PC-9 (cell line): Measurements from ENCODE around the gene NUDT9. TPM values are rescaled to one million over a fixed set of nuclear protein-coding genes. Genes with fewer than 3 reads are reported as not detected.
"Not testable (repeated sequence)": the region's sequence is repeated elsewhere in the genome, so short reads cannot be mapped to it uniquely, and the experiment has no call there.

ENCODE experiments used
- BruUV-seq: library from RNA; stranded (reverse); fragments of 400-500 nt; replicated peaks from 2 replicates; lab custom pipeline; 2021; lab: Mats Ljungman, UMichigan
- CTCF ChIA-PET: fragments of 300-600 bp; sonication (Branson Sonifier 250); formaldehyde crosslinking; loops from one replicate; lab custom pipeline; 2022; ENCODE audit warnings: antibody characterized with exemption; lab: Charles Lee
- POLR2A ChIA-PET: fragments of 300-600 bp; sonication (Branson Sonifier 250); formaldehyde crosslinking; loops from one replicate; lab custom pipeline; 2022; ENCODE audit warnings: antibody characterized with exemption; ENCODE audit not compliant: unreplicated experiment; lab: Charles Lee
- DNase-seq, 2 experiments: peaks; one replicate each; pipeline versions ENCODE4 v3.0.0 to v3.0.0-alpha.2; 2015 to 2022; ENCODE audit warnings: mixed read lengths in 1 of 2
- H2AFZ ChIP-seq: fragments of 200-600 bp; sonication (generic); 2 replicates; pipeline ENCODE4 v1.8.1; 2017; ENCODE audit warnings: antibody characterized with exemption
- H3F3A ChIP-seq: fragments of 200-600 bp; sonication (generic); 2 replicates; pipeline ENCODE4 v1.8.1; 2017; ENCODE audit warnings: antibody characterized with exemption, mild to moderate bottlenecking, low read depth; ENCODE audit not compliant: insufficient read depth
- H3K27ac ChIP-seq: fragments of 200-600 bp; sonication (generic); 2 replicates; pipeline ENCODE4 v1.6.1; 2016; ENCODE audit warnings: mixed run types
- H3K27me3 ChIP-seq: fragments of 200-600 bp; sonication (generic); 2 replicates; pipeline ENCODE4 v1.6.1; 2016; ENCODE audit warnings: low read depth, mixed run types; ENCODE audit not compliant: insufficient read depth
- H3K36me3 ChIP-seq: fragments of 200-600 bp; sonication (generic); 2 replicates; pipeline ENCODE4 v1.6.1; 2016; ENCODE audit warnings: low read depth, mixed run types
- H3K4me1 ChIP-seq: fragments of 200-600 bp; sonication (generic); replicated peaks from 2 replicates; pipeline ENCODE4 v1.6.1; 2016; ENCODE audit warnings: mixed run types; ENCODE audit not compliant: insufficient read depth
- H3K4me2 ChIP-seq: fragments of 200-600 bp; sonication (generic); 2 replicates; pipeline ENCODE4 v1.6.1; 2017; ENCODE audit warnings: mixed run types
- H3K4me3 ChIP-seq: fragments of 200-600 bp; sonication (generic); 2 replicates; pipeline ENCODE4 v1.6.1; 2016; ENCODE audit warnings: mixed run types
- H3K79me2 ChIP-seq: fragments of 200-600 bp; sonication (generic); 2 replicates; pipeline ENCODE4 v1.6.1; 2017; ENCODE audit warnings: low read depth, mixed run types
- H3K9me2 ChIP-seq: fragments of 200-600 bp; sonication (generic); 2 replicates; pipeline ENCODE4 v1.8.1; 2017; ENCODE audit warnings: mild to moderate bottlenecking; ENCODE audit not compliant: insufficient read depth
- H3K9me3 ChIP-seq: fragments of 200-600 bp; sonication (generic); 2 replicates; pipeline ENCODE4 v1.8.1; 2016; ENCODE audit warnings: low read depth; ENCODE audit not compliant: insufficient read depth
- H4K20me1 ChIP-seq: fragments of 200-600 bp; sonication (generic); 2 replicates; pipeline ENCODE4 v1.8.1; 2017; ENCODE audit not compliant: insufficient read depth
- EZH2 ChIP-seq: fragments of 200-600 bp; sonication (generic); IDR thresholded peaks from 2 replicates; pipeline ENCODE4 v1.8.0; 2017; ENCODE audit warnings: antibody characterized with exemption, low read depth
- intact Hi-C: fragments of 100-400 bp; cut with micrococcal nuclease; formaldehyde crosslinking; loops from one replicate; pipeline ENCODE4 v1.10.0; 2022; ENCODE audit not compliant: unreplicated experiment
- total RNA-seq: library from RNA; stranded (reverse); gene quantifications from 2 replicates; pipeline ENCODE4 v1.2.3, GENCODE V29; 2021
- TF ChIP-seq, protein P1 (sequence below): fragments of 200-600 bp; sonication (generic); conservative IDR thresholded peaks from 2 replicates; pipeline ENCODE4 v1.6.1; 2017; ENCODE audit warnings: mixed run types, antibody characterized with exemption, mild to moderate bottlenecking, moderate library complexity

The NUDT9 gene
- total RNA-seq, 1 experiment from 2014 or later = 14.7 TPM

DNA sequence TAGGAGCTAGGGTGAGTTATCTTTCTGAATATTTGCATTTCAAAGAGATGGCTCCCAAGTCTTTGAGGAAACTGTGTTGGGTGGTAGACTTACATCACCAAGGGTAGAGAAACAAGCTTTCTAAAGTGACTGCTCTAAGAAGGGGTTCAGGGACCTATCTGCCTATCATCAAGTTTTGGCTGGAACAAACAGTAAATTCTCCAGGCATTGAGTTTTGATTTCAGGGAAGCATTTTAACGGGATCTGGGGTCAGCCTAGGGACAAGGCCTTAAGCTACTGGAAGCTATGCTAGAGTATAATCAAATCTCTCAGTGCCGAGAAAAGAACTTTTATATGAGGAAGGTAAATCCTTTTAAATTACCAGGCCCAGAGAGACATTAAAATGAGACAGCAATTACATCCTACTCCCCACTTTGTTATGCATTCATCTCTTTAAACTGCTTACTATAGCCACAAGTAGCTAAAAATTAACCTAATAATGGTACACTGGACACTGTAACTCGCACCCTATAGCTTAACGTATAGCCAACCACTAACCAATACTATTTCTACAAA, 2.0 kb upstream of the NUDT9 start:
- ChIA-PET POLR2A (interaction anchor here (0.8 kb wide), 1 partner anchor 595 kb away, joined by 4 read pairs; no protein-coding TSS in a partner anchor), CTCF (no interaction called here)
- no peak overlapping the region for H2AFZ ChIP-seq
- no peak for DNase-seq
- H3K79me2 ChIP-seq = peaks cover 30% of the 10 kb centered on the region
- no peaks in the 10 kb centered on the region for H3F3A ChIP-seq
- no peak overlapping the region for H3K4me3 ChIP-seq
- no TSS peak for BruUV-seq
- TF ChIP-seq EZH2 = no peak
- TF ChIP-seq, protein P1, sequence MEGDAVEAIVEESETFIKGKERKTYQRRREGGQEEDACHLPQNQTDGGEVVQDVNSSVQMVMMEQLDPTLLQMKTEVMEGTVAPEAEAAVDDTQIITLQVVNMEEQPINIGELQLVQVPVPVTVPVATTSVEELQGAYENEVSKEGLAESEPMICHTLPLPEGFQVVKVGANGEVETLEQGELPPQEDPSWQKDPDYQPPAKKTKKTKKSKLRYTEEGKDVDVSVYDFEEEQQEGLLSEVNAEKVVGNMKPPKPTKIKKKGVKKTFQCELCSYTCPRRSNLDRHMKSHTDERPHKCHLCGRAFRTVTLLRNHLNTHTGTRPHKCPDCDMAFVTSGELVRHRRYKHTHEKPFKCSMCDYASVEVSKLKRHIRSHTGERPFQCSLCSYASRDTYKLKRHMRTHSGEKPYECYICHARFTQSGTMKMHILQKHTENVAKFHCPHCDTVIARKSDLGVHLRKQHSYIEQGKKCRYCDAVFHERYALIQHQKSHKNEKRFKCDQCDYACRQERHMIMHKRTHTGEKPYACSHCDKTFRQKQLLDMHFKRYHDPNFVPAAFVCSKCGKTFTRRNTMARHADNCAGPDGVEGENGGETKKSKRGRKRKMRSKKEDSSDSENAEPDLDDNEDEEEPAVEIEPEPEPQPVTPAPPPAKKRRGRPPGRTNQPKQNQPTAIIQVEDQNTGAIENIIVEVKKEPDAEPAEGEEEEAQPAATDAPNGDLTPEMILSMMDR = no peak
- peak overlapping the region; percentile 28; the same call in 1 of the 2 replicates for H3K4me2 ChIP-seq
- no peaks in the 10 kb centered on the region for H3K27me3 ChIP-seq
- no peaks in the 10 kb centered on the region for H4K20me1 ChIP-seq
- H3K9me2 ChIP-seq = no peaks in the 10 kb centered on the region
- no peaks in the 10 kb centered on the region for H3K36me3 ChIP-seq
- H3K4me1 ChIP-seq = peaks cover 13% of the 10 kb centered on the region; the same call in 1 of the 2 replicates
- H3K9me3 ChIP-seq = no peaks in the 10 kb centered on the region
- H3K27ac ChIP-seq = no peak overlapping the region
- intact Hi-C loops = no loop called here

GRCh38 chr4:87423317-87424098, 1.1 kb downstream of the NUDT9 start:
- no peaks in the 10 kb centered on the region for H3K27me3 ChIP-seq
- peak overlapping the region; percentile 92 for H2AFZ ChIP-seq
- H3K79me2 ChIP-seq = peaks cover 37% of the 10 kb centered on the region
- no peaks in the 10 kb centered on the region for H3K36me3 ChIP-seq
- H3K4me3 ChIP-seq = peak overlapping the region; percentile 87
- BruUV-seq = no TSS peak
- H3K9me2 ChIP-seq = no peaks in the 10 kb centered on the region
- intact Hi-C loops = loop anchor here (2.0 kb wide), 1 partner anchor 33 kb away; the partner anchor contains the start of gene HSD17B11
- H3K4me1 ChIP-seq = peaks cover 13% of the 10 kb centered on the region; the same call in 1 of the 2 replicates
- H3K27ac ChIP-seq = no peak overlapping the region
- no peak for DNase-seq
- H3K4me2 ChIP-seq = peak overlapping the region; percentile 88
- no peaks in the 10 kb centered on the region for H4K20me1 ChIP-seq
- TF ChIP-seq, protein P1 = no peak
- TF ChIP-seq EZH2 = no peak
- CTCF ChIA-PET = no interaction called here
- H3K9me3 ChIP-seq = no peaks in the 10 kb centered on the region
- POLR2A ChIA-PET = interaction anchor here (0.6 kb wide), 1 partner anchor 90 kb away, joined by 8 read pairs; no protein-coding TSS in a partner anchor
- H3F3A ChIP-seq = no peaks in the 10 kb centered on the region

- H2AFZ ChIP-seq, BruUV-seq, intact Hi-C loops: not testable (repeated sequence)
These were observed 1.7 kb downstream of the NUDT9 start for GRCh38 chr4:87424099-87424543.

More at GRCh38 chr4:87424099-87424543, 1.7 kb downstream of the NUDT9 start:
- H3F3A ChIP-seq, H3K27me3 ChIP-seq, CTCF ChIA-PET, H3K9me3 ChIP-seq, H3K27ac ChIP-seq, H4K20me1 ChIP-seq, DNase-seq, H3K9me2 ChIP-seq, H3K36me3 ChIP-seq: not testable (repeated sequence)
- H3K4me2 ChIP-seq = peak overlapping the region; percentile 88
- H3K4me3 ChIP-seq = peak overlapping the region; percentile 87; the same call in 1 of the 2 replicates
- H3K79me2 ChIP-seq = peaks cover 37% of the 10 kb centered on the region
- POLR2A ChIA-PET = interaction anchor here (0.6 kb wide), 1 partner anchor 89 kb away, joined by 8 read pairs; no protein-coding TSS in a partner anchor
- H3K4me1 ChIP-seq = peaks cover 13% of the 10 kb centered on the region; the same call in 1 of the 2 replicates
